Right ventricle myocardium superior (tissue), 1 donor: ENCODE results near the gene JARID2. TPM values are rescaled to one million over a fixed set of nuclear protein-coding genes. Genes with fewer than 3 reads are reported as not detected.

Experiments
- ATAC-seq: fragments of 200-7000 bp; cut with Tn5 transposase; one replicate; pipeline ENCODE4 v1.9.1; 2020; ENCODE audit warnings: mild to moderate bottlenecking; ENCODE audit not compliant: poor library complexity
- DNase-seq: peaks from one replicate; pipeline ENCODE4 v3.0.0-alpha.2; 2020
- intact Hi-C: fragments of 100-400 bp; cut with DNase I; formaldehyde crosslinking; loops from one replicate; pipeline ENCODE4 v1.11.2; 2022
- total RNA-seq: library from RNA; stranded (reverse); fragmentation: NEBNext Ultra II Directional; extraction: Animal tissue kit (Norgen Biotek cat#: 25700); gene quantifications from one replicate; pipeline ENCODE4 v1.2.1, GENCODE V29; 2021
- donor health status: DM: no; HTN: yes; CAD: no; lungs with severe emphysema.

JARID2 gene
- total RNA-seq, 1 donor from 2014 or later = 8.1 TPM

DNA sequence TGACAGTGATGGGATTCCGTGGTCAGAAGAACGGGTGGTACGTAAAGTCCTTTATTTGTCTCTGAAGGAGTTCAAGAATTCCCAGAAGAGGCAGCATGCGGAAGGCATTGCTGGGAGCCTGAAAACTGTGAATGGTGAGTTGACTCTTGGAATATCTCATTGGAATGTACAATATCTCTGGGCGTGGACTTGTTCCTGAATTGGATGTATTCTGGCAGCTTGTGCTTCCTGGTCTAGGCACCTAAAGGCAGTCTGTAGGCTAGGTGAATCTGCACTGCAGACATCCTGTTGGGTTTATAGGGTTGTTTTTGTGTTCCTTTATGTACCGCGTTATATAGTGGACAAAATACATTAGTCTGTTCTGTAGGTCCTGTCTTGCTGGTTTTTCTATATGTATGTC lies 128.2 kb downstream of the JARID2 start:
- ATAC-seq = no peak
- no peak for DNase-seq
- intact Hi-C loops = no loop called here

DNA sequence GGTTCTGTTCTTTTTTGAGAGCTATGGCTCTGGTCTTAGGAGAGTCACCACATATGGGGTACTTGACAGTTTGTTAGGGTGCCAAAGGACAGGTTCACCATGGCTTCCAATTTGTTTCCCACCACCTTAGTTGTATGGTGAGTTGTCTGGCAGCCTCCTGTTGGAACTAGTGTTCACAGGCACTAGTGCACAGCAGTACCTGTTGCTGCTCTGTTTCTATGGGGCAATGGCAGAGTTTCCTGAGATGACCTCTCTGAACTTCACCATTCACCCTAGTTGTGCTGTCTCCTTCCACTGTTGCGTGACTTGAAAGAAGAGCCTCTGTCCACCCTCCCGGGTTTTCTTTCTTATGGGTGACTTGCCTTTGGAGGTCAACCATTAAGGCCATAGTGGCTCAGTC lies 129.1 kb downstream of the JARID2 start:
- DNase-seq = no peak
- intact Hi-C loops = no loop called here
- ATAC-seq = no peak

DNA sequence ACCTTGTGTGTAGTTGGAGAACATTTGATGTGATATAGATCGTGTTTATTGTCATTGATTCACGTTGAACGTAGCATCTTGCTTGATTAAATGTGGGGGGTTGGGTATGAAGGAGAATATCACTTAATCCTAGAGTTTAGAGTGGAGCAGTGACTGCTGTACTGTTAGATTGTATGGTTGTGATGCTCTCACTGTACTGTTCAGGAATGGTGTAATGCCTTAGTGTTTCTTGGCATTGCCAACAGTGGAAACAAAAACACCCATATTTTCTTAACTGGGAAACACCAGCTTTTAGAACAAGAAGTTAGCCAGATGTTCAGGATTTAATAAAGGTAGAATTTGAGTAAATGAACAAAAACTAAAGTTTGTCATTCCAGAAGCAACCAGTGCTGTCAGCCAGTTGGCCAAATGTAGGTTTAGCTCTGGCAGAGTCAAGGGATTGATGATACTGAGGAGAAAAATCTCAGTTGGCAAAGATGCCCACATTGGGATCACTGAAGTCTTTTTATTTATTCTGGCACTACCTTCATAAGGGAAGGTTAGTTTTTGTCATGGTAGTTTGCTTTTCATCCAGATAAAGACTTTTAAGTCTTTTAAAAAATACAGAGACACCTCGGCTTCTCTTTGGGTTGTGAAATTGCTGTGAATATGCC lies 129.9 kb downstream of the JARID2 start:
- no peak for DNase-seq
- ATAC-seq = no peak
- intact Hi-C loops = no loop called here

DNA sequence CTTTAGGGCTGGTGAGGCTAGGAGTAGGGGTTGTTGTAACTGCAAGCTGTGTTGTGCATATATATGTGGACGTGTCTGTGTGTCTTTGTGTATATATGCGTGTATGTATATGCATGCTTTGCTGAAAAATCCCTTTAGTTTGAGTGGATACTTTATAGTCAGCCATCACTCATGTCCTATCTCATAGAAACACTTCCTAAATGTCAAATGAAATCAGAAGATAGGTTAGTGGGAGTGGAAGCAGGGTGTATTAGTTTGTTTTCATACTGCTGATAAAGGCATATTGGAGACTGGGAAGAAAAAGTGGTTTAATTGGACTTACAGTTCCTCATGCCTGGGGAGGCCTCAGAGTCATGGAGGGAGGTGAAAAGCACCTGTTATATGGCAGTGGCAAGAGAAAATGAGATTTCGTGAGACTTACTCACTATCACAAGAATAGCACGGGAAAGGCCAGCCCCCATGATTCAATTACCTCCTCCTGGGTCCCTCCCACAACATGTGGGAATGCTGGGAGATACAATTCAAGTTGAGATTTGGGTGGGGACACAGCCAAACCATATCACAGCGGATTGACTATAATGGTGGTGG lies 131.1 kb downstream of the JARID2 start:
- no peak for DNase-seq
- intact Hi-C loops = no loop called here
- no peak for ATAC-seq

DNA sequence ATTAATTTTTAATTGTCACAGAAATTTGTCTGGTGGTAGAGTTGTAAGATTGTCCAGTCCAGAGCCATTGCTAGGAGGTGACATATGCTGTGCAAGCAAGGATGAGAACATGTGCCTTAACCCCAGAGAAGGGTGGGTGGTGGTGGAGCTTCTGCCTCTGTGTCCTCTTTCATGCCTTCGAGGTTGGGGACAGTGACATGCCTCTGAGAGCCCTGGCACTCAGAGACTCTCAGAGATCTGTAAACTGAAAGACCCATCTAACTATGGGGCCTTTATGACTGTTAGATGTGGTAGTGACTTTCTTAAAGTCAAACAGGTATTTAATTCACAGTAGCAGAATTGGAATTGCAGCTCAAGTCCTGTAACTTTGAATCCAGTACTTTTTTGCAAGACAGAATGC lies 132.4 kb downstream of the JARID2 start:
- intact Hi-C loops = no loop called here
- ATAC-seq = no peak
- no peak for DNase-seq

DNA sequence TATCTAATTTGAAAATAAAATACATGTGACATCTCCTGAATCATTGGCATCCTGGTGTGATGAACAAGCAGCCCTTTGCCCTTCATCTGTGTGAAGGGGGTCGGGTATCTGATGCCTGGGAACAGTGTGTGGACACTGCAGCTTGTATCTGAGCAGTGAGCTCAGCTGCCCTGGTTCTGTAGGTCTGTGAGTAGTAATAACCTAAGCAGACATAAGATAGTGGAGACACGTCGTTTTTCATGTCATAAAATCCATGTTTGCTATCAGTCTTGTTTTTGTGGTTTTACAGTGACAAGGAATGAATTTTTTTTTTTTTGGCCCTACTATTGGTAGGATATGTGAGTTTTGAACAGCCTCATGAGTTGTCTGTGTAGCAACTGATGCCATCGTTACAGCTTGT lies 133.0 kb downstream of the JARID2 start:
- no peak for ATAC-seq
- intact Hi-C loops = no loop called here
- no peak for DNase-seq

DNA sequence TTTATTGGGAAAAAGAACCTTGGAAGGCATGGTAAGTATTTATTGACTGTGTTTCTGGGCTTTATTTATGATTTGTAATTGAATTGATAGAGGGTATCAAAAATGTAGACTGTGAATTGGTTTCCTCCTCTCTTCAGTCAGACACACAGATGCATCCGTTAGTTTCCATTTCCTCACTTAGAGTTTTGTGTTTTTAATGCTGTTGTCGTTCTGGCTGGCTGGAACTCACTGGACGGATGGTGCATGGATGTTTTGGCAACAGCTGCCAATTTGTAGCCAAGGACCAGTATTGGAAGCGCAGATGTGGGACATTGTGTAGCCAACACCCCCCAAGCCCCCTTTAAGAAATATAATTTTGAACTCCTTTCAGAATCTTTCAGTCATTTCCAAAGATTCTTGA lies 134.5 kb downstream of the JARID2 start:
- intact Hi-C loops = no loop called here
- DNase-seq (no peak), ATAC-seq (no peak)

DNA sequence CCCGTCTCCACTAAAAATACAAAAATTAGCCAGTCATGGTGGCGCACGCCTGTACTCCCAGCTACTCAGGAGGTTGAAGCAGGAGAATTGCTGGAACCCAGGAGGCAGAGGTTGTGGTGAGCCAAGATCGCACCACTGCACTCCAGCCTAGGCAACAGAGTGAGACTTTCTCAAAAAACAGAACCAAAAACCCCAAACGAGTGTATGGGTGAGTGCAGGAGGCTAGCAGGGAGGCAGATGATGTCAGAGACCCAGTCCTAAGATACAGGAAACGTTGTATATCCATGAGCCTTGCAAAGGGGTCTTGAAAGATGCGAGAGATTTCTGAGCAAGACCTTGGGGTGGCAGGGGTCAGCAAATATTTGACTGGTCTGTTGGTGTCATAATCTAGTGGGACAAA lies 136.2 kb downstream of the JARID2 start:
- intact Hi-C loops = no loop called here
- ATAC-seq = no peak

DNA sequence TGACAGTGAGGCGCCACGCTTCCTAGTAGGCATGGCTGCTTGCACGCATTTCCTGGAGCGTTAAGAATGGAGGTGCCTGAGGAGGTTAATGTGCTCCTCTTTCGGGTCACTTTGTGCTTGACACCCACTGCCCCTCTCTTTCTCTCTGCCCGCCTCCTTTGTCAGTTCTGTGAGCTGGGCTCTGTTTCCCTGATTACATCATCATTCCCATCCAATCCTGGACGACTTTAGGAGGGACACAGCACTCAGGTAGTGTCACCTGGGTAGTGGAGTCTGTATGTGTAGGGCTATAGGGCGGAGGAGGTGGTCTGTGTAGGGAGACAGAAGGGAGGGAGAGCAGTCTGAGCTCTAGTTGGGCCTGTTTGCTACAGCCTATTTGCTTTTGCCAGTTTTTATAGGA lies 136.8 kb downstream of the JARID2 start:
- intact Hi-C loops = no loop called here
- no peak for DNase-seq
- ATAC-seq = no peak

More for the DNA sequence above, 136.2 kb downstream of the JARID2 start:
- no peak for DNase-seq

DNA sequence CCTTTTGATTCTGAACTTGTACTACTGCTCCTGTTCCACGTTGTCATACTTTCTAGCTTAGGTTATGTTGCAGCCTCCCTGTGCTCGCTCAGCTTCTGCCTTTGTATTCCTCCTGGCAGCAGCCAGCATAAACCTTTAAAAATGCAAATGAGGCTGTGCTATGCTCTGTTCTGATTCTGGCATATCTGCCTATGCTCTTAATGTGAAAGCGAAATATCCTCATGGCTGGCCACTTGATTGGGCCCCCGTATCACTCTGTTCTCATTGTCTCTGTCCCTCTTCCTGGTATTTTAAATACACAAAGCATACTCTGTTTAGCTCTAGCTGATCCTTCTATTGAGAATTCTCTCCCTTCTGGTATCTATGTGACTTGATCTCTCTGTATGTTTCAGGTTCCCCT lies 139.0 kb downstream of the JARID2 start:
- no peak for DNase-seq
- intact Hi-C loops = no loop called here
- no peak for ATAC-seq

DNA sequence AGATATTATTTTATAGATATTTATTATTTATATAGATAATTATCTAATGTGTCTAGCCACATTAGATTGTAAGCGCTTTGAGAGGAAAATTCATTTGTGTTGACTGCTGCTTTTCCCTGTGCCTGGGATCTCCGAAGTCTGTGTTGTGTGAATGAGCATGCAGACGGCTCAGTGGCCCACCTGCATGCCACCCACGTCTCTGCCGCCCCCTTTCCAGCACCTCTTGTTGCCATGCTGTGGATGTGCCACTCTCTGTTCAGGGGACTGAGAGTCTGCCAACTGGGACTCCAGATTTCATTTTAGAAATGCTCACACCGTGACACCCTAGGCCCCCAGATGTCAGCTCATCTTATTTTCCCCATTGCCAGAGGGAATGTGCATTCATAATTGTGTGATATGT lies 139.7 kb downstream of the JARID2 start:
- intact Hi-C loops = no loop called here
- DNase-seq = no peak
- no peak for ATAC-seq

DNA sequence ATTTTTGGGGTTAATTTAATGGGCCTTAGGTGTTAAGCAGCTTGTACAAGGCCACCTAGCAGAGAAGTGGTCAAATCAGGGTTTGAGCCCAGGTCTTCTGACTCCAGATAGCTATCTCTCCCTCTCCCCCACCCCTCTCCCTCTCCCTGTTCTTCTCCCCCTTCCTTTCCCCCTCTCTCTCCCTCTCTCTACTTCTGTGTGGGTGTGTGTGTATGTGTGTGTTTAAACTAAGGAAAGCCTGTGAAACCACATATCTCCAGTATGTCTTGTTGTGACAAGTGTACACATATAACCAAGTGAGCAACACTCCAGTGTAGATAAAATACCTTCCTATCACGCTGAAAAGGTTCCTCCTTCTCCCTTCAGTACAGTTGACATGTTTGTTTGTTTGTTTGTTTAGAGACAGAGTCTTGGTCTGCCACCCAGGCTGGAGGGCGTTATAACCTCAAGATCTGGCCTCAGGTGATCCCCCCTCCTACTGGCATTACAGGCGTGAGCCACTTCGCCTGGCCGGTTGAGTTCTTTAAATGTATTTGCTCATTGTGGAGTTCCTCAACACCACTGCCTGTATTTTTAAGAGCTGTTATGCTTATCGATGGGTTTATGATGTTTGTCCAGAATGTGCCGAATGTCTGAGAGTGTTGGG lies 140.4 kb downstream of the JARID2 start:
- ATAC-seq (no peak), DNase-seq (no peak)
- intact Hi-C loops = no loop called here

DNA sequence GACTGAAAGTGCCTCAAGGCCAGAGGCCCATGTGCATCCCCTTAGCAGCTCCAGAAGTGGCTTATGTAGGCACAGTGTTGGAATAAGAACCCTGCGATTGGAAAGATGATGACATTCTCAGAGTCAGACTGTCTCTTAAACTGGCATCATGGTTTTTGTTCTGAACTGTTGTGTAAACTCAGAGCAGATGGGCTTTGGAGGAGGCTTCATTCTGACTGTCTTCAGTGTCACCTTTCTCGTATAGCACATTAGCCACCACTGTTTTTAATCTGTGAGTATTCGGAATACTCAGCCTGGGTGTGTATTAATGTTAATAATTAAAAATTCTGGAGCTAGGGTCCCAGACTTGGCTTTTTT lies 140.9 kb downstream of the JARID2 start:
- intact Hi-C loops = no loop called here
- ATAC-seq = no peak
- no peak for DNase-seq

DNA sequence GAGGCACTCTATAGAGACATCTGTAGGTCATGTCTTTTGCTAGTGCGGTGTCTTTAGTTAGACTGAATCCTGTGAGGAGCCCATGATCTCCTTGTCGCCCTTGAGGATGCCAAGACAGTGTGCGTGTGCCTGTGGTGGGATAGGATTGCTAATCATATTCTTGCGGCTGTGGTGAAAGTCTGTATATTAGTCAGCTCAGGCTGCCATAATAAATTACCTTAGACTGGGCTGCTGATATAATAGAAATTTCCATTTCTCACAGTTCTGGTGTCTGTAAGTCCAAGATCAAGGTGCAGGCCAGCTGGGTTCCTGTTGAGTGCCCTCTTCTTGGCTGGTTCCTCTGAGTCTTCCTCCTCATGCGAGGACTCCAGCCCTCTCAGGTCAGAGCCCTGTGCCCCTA lies 141.2 kb downstream of the JARID2 start:
- DNase-seq (no peak), ATAC-seq (no peak)
- intact Hi-C loops = no loop called here

DNA sequence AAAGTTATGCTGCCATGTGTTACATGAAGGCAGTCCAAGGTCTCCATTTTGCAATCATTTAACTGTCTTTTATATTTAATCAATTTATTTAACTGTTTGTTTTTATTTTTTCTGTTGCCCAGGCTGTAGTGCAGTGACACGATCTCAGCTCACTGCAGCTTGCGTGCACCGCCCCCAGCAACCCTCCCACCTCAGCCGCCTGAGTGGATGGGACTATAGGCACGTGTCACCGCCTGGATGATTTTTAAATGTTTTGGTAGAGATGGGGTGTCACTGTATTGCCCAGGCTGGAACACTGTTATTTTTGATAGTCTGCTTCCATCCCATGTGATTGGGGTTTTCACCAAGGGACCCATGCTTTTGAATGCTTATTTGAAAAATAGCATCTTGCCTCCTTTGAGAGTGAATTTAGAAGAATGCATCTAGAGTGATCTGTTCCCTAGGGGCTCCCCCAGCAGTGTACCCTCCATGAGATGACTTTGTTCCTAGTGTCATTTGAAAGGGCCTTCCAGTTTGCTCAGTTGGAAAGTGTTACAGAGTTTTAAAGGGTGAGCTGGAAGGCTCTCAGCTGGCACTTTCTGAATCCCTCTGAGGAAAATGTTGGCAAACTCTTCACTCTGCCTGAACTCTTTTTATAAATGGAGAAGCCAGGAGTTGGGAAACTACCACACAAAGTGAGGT lies 143.4 kb downstream of the JARID2 start:
- DNase-seq (no peak), ATAC-seq (peak; percentile 82)

DNA sequence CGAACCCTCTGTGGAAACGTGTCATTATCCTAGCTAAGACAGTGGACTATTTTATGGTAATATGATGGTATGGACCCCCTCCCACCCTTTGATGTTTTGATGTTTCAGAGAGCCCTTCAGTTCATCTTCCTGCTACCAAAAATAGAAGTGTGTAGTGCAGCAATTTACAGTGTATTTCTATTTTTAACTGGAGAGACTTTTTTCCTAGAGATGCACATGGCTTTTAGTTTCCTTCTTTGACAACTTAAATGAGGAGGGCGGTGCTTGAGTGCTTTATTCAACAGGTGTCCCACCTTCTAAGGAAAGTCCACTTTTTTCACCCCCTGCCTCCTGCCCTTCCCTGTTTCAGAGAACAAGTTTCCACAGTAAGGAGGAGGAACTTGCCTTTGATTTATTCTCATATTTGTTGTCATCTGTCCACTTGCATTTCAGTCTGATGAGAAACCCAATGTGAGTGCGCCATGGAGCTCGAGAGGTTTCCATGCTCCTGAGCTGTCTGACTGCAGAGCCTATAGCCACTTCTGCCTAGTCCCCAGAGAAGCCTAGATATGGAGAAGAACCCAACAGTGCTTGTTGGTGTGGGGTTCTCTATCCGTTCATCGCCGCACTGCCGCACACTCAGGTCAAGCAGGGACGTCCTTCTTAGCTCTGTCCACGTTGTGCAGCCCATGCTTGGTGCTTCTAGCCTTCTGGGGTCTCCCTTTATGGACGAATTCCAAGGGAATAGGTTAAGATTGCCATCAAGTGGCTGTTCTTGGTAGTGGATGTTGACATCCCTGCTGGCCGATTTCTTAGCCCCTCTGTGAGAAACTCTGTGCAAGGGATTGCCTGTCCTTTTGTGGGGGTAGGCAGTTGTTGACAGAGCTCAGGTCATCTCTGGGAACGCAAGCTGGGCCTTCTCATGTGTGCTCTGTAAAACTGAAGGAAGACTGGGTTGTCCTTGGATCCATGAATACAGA lies 144.2 kb downstream of the JARID2 start:
- intact Hi-C loops = no loop called here
- peak; percentile 42 for ATAC-seq
- no peak for DNase-seq

More for the DNA sequence above, 143.4 kb downstream of the JARID2 start:
- intact Hi-C loops = no loop called here

DNA sequence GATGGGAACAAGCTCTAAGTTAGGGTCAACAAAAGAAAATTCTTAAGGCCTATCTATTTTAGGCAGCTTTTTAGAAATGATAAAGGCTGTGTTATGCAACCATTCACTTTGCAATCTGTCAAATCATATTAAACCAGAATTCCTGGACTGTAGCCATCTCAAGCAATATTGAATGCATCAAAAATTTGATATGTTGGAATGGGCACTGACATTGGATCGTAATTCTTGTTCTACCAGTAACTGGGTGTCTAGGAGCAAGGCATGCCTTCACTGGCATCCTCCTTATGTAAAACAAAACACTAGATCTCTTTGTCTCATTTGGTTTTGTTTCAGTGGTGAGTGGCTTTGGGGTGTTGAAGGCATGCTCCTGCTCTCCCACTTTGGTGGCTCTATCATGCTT lies 145.6 kb downstream of the JARID2 start:
- DNase-seq (no peak), ATAC-seq (no peak)
- intact Hi-C loops = no loop called here

DNA sequence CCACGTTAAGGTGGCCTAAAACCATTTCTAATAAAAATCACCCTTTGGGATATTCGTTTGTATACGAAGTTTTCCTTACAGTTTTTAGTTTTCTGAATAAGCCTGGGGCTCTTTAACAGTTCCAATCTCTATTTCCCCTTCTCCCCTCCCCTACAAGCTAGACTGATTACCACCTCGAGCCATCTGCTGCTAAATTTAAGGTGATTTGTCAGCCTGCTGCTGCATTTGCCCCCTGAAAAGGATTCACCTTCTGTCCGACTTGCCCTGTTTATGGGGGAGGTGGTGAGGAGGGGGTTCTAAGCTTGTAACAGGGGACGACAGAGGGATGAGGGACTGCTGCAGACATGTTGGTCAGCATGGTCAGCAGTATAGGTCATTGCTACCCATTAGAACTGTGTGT lies 146.3 kb downstream of the JARID2 start:
- DNase-seq (no peak), ATAC-seq (no peak)
- intact Hi-C loops = no loop called here

DNA sequence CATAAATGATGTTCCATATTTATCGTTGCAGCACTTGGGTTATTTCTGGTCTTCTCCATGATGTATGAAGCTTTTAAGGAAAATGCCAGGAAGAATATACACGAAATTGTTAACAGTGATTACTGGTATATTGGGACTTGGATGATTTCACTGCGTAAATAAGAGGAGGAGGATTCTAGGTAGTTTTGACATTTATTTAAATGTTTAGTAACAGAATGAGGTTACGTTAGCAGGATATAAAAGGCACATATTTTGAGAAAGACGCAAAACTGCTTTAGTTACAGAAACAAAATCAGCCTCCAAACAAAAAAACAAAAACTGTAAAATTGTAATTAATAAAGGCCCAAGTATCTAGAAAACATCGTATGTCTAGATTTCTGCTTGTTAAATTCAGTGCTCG lies 147.7 kb downstream of the JARID2 start:
- intact Hi-C loops = no loop called here
- no peak for ATAC-seq
- DNase-seq = no peak
